ENCODE data around the gene ZEB1.
"Not testable (repeated sequence)": the region's sequence is repeated elsewhere in the genome, so short reads cannot be mapped to it uniquely, and the experiment has no call there.

ZEB1 gene

DNA sequence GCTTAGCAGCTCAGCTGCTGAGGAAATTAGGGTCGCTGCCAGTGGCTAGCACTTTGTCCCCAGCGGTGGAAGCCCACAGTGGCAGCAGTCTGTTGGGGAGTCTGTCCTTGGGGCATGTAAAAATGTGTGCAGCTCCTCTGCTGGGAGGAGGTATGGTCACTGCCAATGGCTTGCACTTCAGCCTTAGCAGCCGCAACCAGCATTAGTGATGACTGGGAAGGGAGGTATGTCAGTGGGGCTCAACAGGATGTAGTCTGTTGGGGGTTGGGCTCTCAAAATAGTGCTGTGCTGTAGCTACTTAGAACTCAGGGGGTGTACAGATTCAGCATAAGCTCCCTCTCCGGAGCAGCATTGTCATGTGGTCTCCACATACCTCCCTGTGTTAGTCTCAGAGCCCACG is 189.9 kb downstream of the ZEB1 start:
- DNase-seq (ENCODE audit: low read depth), result no peak

- no peak for DNase-seq (ENCODE audit: low read depth)
These were observed 191.0 kb downstream of the ZEB1 start for GRCh38 chr10:31509989-31510388.

- no peak for DNase-seq (ENCODE audit: low read depth)
These were observed 196.1 kb downstream of the ZEB1 start for GRCh38 chr10:31515116-31515515.

- no peak for DNase-seq (ENCODE audit: low read depth)
These were observed 196.9 kb downstream of the ZEB1 start for GRCh38 chr10:31515819-31516402.

DNA sequence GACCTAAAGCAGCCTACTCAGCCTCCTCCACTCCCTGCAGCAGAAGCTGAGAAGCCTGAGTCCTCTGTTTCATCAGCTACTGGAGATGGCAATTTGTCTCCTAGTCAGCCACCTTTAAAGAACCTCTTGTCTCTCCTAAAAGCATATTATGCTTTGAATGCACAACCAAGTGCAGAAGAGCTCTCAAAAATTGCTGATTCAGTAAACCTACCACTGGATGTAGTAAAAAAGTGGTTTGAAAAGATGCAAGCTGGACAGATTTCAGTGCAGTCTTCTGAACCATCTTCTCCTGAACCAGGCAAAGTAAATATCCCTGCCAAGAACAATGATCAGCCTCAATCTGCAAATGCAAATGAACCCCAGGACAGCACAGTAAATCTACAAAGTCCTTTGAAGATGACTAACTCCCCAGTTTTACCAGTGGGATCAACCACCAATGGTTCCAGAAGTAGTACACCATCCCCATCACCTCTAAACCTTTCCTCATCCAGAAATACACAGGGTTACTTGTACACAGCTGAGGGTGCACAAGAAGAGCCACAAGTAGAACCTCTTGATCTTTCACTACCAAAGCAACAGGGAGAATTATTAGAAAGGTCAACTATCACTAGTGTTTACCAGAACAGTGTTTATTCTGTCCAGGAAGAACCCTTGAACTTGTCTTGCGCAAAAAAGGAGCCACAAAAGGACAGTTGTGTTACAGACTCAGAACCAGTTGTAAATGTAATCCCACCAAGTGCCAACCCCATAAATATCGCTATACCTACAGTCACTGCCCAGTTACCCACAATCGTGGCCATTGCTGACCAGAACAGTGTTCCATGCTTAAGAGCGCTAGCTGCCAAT is 202.2 kb downstream of the ZEB1 start:
- DNase-seq (ENCODE audit: low read depth), result no peak

GRCh38 chr10:31522820-31523219 is 203.8 kb downstream of the ZEB1 start:
- DNase-seq (ENCODE audit: low read depth), result no peak

DNA sequence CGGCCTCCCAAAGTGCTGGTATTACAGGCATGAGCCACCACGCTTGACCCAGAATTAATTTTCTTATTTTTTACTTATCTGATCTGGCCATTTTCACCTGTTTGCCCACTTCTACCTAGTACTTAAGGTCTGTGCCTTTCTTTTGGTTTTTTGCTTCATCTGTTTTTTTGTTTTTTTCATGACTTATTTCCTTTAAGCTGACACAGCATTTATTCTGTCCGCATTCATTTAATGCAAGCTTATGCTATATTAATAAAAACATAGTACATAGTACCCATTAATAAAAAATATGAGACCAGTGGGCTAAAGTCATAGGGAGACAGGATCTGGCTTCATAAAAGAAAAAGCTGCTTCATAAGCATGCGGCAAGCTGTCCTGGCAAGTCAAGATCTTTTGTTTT is 205.4 kb downstream of the ZEB1 start:
- DNase-seq (ENCODE audit: low read depth), result no peak

GRCh38 chr10:31526178-31526577 is 207.2 kb downstream of the ZEB1 start:
- no peak for DNase-seq (ENCODE audit: low read depth)

- DNase-seq (ENCODE audit: low read depth), result no peak
These were observed 207.7 kb downstream of the ZEB1 start for GRCh38 chr10:31526681-31527080.

DNA sequence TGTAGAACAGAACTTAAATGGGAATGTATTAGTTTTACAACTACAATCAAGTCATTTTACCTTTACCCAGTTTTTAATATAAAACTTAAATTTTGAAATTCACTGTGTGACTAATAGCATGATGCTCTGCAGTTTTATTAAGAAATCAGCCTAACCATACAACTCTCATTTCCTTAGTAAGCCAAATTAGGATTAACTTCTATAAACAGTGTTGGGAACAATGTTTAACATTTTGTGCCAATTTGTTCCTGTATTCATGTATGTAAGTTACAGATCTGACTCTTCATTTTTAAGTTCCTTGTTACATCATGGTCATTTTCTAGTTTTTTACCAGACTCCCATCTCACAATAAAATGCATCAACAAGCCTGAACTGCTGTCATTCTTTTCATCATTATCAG is 209.8 kb downstream of the ZEB1 start:
- DNase-seq (ENCODE audit: low read depth), result no peak

DNA sequence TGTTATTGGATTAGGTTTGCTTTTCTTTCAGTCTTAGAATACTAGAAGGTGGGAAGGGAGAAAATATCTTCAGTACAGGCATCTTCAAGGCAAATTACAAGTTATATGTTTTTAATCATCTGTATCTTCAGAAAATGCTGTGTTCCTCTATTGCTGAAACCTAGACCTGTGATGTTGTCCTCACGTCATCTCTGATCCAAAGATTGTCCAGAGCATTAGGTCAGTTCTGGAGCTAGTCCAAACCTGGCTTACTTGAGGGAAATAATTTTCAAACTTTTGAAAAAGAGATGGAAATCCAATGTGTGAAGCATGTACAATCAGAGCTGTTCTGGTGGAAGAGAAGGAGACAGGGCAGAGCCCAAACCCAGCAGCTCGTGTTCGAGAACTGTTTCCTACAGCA is 217.3 kb downstream of the ZEB1 start:
- no peak for DNase-seq (ENCODE audit: low read depth)

- no peak for DNase-seq (ENCODE audit: low read depth)
These were observed 230.9 kb downstream of the ZEB1 start for GRCh38 chr10:31549896-31550295.

- DNase-seq (ENCODE audit: low read depth), result no peak
These were observed 235.5 kb downstream of the ZEB1 start for GRCh38 chr10:31554556-31554955.

DNA sequence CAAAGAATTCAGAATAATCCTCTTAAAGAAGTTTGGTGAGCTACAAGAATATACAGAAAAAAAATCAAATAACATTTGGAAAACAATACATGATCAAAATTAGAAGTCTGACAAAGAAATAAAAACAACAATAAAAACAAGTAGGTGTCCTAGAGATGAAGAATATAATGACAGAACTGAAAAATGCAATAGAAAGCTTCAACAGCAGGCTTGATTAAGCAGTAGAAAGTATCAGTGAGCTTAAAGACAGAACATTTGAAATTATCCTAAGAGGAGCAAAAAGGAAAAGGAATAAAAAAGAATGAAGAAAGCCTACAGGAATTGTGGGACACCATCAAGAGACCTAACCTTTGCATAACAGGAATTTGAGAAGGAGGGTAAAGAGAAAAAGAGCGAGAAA is 238.8 kb downstream of the ZEB1 start:
- no peak for DNase-seq (ENCODE audit: low read depth)

DNA sequence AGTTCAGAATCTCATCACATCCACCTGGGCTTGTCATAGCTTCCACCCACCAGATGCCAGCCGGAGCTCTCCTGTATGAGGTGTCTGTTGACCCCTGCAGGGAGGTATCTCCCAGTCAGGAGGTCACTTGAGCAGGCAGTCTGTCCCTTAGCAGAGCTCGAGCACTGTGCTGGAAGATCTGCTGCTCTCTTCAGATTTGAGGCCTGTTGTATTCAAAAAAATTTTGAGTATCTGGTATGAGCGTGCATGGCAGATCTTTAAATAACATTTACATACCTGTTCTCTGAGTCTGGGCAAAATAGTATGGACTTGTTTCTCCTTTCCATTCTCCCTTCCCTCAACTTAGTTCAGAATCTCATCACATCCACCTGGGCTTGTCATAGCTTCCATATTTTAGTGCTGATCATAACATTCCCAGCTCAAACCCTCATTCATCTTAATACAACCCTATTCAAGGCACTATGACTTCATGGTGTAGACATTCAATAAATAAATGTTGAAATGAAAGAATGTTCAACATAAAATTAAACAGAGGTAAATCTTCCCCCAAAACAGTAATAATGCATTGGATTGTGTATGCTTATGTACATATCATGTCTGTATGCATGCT is 249.3 kb downstream of the ZEB1 start:
- not testable (repeated sequence) for DNase-seq (ENCODE audit: low read depth)

DNA sequence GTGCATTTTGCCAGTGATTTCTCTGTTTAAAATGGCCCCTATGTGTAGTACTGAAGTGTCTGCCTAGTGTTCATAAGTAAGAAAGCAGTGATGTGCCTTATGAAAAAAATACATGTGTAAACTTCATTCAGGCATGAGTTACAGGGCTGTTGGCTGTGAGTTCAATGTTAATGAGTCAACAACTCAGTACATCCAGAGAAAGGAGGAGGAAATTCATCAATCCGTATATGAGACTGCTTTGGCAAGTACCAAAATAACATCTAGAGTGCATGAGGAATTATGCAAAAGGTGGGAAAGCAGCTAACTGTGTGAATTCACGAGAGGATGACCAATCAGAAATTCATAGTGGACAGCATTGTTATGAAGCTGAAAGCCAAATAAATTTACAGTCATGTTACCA is 255.6 kb downstream of the ZEB1 start:
- no peak for DNase-seq (ENCODE audit: low read depth)

DNA sequence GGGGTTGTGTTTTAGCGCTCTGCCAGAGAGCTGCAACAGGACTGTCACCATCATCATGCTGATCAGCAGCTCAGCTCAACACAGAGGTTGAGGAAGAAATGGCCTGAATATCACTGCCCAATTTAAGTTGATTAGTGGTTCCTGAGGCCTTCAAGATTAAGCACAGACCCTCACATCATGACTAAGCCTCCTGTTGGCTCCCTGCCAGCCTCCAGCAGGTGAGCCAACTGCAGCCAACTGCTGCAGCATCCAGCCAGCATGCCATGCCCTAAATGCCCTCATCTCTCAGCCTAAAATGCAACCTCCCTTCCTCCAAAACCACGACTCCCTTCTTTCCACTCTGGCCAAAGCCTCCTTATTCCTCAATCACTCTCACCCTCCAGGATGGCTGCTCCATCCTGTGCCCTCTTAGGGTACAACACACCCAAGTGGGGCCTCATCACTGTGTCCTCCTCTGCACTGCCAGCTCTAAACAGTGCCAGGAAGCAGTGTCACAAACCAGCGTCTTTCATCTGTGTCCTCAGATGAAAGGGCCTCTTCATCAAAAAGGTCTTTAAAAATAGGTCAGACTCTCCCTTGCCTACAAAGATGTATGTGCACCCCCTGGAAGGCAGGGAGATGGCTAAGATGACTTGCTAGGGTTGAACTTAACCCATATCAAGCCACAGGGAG is 259.3 kb downstream of the ZEB1 start:
- DNase-seq (ENCODE audit: low read depth), result no peak

DNA sequence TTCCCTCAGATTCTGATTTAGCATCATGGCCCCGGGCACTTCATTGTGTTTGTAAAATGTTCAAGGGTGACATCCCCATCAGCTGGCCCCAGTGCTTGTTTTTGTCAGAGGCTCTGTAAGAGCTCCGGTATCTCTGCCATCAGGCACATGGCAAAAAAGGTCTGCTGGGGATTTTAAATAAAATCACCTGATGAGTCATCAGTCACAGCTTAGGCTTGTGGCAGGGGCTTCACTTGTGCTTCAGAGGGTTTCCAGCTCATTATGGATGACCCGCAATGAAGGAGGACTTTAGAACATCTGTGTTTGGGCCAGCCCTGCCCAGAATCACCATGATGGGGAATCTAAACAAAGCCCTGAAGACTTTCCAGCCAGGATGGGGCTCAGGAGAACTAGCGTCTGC is 259.9 kb downstream of the ZEB1 start:
- no peak for DNase-seq (ENCODE audit: low read depth)
